GM19239 (cell line): Measurements from ENCODE around the gene BPIFB3.
"Not testable (repeated sequence)": the region's sequence is repeated elsewhere in the genome, so short reads cannot be mapped to it uniquely, and the experiment has no call there.

Experiments
- DNase-seq: peaks from one replicate; pipeline ENCODE4 v3.0.0; 2011; ENCODE audit warnings: low spot score; ENCODE audit not compliant: insufficient read length
- FAIRE-seq: peaks from 2 replicates; lab custom pipeline; 2011; peaks lifted over from hg19 to GRCh38; lab: Jason Lieb, UNC

Gene BPIFB3

GRCh38 chr20:33081411-33082154 lies 27.9 kb downstream of the BPIFB3 start:
- no peak for DNase-seq
- no peak for FAIRE-seq

- FAIRE-seq (no peak), DNase-seq (no peak)
Measured at GRCh38 chr20:33082546-33082945, 28.8 kb downstream of the BPIFB3 start.

DNA sequence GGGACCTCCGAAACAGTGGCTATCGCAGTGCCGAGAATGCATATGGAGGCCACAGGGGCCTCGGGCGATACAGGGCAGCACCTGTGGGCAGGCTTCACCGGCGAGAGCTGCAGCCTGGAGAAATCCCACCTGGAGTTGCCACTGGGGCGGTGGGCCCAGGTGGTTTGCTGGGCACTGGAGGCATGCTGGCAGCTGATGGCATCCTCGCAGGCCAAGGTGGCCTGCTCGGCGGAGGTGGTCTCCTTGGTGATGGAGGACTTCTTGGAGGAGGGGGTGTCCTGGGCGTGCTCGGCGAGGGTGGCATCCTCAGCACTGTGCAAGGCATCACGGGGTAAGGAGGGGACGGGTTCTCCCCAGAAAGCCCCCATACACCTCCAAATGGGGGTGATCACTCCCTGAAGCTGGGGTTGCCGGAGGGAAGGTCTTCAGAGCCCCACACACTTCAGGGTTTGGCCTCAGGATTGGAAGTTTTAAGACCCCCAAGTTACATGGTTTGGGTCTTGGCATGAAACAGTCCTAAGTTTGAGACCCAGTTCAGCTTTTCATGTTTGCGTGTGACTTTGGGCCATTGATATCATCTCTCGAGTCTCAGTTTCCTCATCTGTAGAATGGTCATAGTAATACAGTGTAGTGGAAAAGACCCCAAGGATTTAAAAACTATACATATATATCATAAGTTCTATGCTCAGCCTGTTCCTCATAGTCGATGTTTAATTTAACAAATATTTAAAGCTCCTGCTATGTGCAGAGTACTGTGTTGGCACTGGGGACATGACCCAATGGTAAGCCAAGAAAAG lies 30.0 kb downstream of the BPIFB3 start:
- FAIRE-seq = no peak
- DNase-seq = no peak

DNA sequence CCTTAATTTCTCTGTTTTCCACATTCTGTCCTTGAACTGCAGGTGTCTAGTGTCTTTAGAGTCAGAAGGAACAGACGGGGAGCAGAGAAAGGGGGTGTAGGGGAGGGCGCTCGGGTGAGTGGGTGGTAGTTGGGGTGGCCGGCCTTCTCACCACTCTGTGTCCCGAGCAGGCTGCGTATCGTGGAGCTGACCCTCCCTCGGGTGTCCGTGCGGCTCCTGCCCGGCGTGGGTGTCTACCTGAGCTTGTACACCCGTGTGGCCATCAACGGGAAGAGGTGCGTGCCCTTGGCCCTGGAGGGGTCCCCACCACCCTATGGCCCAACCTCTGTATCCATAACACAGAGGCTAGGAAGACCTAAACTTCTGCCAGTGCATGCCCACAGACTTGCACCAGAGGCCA lies 31.0 kb downstream of the BPIFB3 start:
- DNase-seq (no peak), FAIRE-seq (no peak)

DNA sequence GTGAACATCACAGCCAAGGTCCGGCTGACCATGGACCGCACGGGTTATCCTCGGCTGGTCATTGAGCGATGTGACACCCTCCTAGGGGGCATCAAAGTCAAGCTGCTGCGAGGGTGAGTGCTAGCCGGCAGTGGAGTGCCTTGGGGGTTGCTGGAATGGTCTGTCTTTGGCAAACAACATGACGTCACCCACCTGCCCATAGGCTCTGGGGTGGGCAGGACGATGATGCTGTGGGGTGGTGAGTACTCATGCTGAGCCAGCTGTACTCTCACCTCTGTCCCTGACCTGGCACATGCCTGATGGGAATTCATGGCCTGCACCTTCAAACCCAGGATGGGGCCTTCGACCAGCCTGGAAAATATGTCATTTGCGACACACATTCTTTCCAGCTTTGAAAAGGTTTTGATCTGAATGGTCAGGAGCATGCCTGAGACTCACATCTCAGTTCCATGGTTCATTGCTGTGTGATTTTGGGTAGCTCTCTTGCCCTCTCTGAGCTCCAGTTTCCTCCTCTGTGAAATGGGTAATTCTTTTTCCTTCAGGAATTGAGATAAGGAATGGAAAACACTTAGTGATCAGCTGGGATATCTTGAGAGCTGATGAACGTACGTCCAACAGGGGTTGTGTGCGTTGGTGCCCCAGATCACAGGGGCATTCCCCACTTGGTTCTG lies 32.5 kb downstream of the BPIFB3 start:
- no peak for FAIRE-seq
- no peak for DNase-seq

DNA sequence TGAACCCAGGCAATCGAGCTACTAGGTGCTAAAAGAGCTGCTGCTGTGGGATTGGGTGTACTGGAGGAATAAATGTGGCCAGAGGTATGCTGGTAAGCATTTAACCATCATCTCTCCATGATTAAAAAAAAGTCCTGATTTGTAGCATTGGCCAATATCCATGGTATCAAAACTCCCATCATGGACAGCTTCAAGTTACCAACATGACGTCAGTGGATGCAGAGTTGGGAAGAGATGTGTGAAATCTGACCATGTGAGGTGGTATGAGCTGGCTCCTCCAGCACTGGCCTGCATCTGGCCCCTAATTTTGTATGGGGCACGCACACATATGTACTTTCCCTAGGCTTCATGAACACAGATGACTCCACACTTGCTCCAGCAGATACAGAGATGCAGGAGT lies 37.4 kb downstream of the BPIFB3 start:
- DNase-seq (no peak), FAIRE-seq (no peak)

DNA sequence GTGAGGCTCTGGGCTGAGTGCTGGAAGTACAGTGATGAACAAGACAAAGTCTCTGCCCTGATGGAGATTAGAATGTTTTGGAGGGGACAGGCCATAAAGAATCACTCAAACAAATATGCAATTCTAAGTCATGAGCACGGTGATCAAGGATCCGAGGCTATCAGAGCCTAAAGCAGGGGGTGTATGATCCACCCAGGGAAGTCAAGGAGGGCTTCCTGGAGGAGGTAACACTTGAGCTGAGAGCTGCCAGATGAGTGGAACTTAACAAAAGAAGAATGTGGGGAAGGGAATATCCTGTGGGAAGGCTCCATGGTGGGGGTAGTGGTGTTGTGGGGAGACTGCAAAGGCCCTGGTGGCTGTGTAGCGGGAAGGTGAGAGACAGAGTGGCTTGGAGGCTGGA lies 38.0 kb downstream of the BPIFB3 start:
- no peak for FAIRE-seq
- DNase-seq = no peak

- FAIRE-seq = no peak
Measured at GRCh38 chr20:33092361-33092760, 38.7 kb downstream of the BPIFB3 start.

GRCh38 chr20:33093074-33093473 lies 39.4 kb downstream of the BPIFB3 start:
- FAIRE-seq (no peak), DNase-seq (no peak)

More at GRCh38 chr20:33092361-33092760, 38.7 kb downstream of the BPIFB3 start:
- DNase-seq = no peak

DNA sequence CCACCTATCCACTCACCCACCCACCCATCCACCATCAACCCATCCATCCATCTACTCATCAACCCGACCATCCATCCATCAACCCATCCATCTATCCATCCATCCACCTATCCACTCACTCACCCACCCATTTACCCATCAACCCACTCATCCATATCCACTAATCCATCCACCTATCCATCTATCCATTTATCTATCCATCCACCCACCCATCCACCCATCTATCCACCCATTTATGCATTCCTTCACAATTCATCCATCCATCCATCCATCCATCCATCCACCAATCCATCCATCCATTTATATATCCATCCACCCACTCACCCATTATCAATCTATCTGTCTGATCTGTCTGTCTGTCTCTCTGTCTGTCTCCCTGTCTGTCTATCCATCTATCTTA lies 39.9 kb downstream of the BPIFB3 start:
- DNase-seq = no peak
- no peak for FAIRE-seq

GRCh38 chr20:33095249-33095648 lies 41.5 kb downstream of the BPIFB3 start:
- DNase-seq (no peak), FAIRE-seq (no peak)

GRCh38 chr20:33095902-33096584 lies 42.3 kb downstream of the BPIFB3 start:
- FAIRE-seq = peak; percentile 81
- DNase-seq = peak; percentile 61

GRCh38 chr20:33097001-33097400 lies 43.3 kb downstream of the BPIFB3 start:
- DNase-seq (no peak), FAIRE-seq (no peak)

GRCh38 chr20:33099843-33100538 lies 46.3 kb downstream of the BPIFB3 start:
- DNase-seq = no peak
- FAIRE-seq = no peak

GRCh38 chr20:33103556-33103955 lies 49.9 kb downstream of the BPIFB3 start:
- FAIRE-seq = no peak
- DNase-seq = no peak

- no peak for FAIRE-seq
Measured at GRCh38 chr20:33104336-33104735, 50.6 kb downstream of the BPIFB3 start.

GRCh38 chr20:33105316-33105924 lies 51.7 kb downstream of the BPIFB3 start:
- FAIRE-seq = no peak
- DNase-seq = no peak

More at GRCh38 chr20:33104336-33104735, 50.6 kb downstream of the BPIFB3 start:
- DNase-seq = no peak

GRCh38 chr20:33106058-33106620 lies 52.4 kb downstream of the BPIFB3 start:
- not testable (repeated sequence) for DNase-seq, FAIRE-seq

- DNase-seq (no peak), FAIRE-seq (no peak)
Measured at GRCh38 chr20:33108661-33109060, 55.0 kb downstream of the BPIFB3 start.
